Measurements from ENCODE around the gene SLC38A6.
A peak's percentile ranks its signal among the peaks of the same experiment; 100 is the strongest.

Gene SLC38A6

GRCh38 chr14:61026526-61026925, 45.5 kb downstream of the SLC38A6 start:
- peak; percentile 15 for DNase-seq (ENCODE audit: low read depth)
- TF ChIP-seq CTCF (IDR thresholded peaks at IDR 0.05; ENCODE audit: insufficient read depth, low read depth, low read length, missing control alignments), result no peak
- H3K4me3 ChIP-seq (ENCODE audit: low read length), result no peak overlapping the region

GRCh38 chr14:61031026-61031425, 50.0 kb downstream of the SLC38A6 start:
- H3K4me3 ChIP-seq (ENCODE audit: low read length), result no peak overlapping the region
- no peak for DNase-seq (ENCODE audit: low read depth)
- no peak for TF ChIP-seq CTCF (IDR thresholded peaks at IDR 0.05; ENCODE audit: insufficient read depth, low read depth, low read length, missing control alignments)

GRCh38 chr14:61033054-61033453, 52.0 kb downstream of the SLC38A6 start:
- H3K4me3 ChIP-seq (ENCODE audit: low read length), result no peak overlapping the region
- no peak for DNase-seq (ENCODE audit: low read depth)
- TF ChIP-seq CTCF (IDR thresholded peaks at IDR 0.05; ENCODE audit: insufficient read depth, low read depth, low read length, missing control alignments), result no peak

- no peak for DNase-seq (ENCODE audit: low read depth)
- TF ChIP-seq CTCF (IDR thresholded peaks at IDR 0.05; ENCODE audit: insufficient read depth, low read depth, low read length, missing control alignments), result no peak
- no peak overlapping the region for H3K4me3 ChIP-seq (ENCODE audit: low read length)
These were observed 52.8 kb downstream of the SLC38A6 start for GRCh38 chr14:61033855-61034254.

- peak; percentile 29 for DNase-seq (ENCODE audit: low read depth)
- no peak for TF ChIP-seq CTCF (IDR thresholded peaks at IDR 0.05; ENCODE audit: insufficient read depth, low read depth, low read length, missing control alignments)
- no peak overlapping the region for H3K4me3 ChIP-seq (ENCODE audit: low read length)
These were observed 53.5 kb downstream of the SLC38A6 start for GRCh38 chr14:61034416-61035120.

GRCh38 chr14:61037215-61037614, 56.2 kb downstream of the SLC38A6 start:
- no peak overlapping the region for H3K4me3 ChIP-seq (ENCODE audit: low read length)
- no peak for DNase-seq (ENCODE audit: low read depth)

More at GRCh38 chr14:61037215-61037614, 56.2 kb downstream of the SLC38A6 start:
- no peak for TF ChIP-seq CTCF (IDR thresholded peaks at IDR 0.05; ENCODE audit: insufficient read depth, low read depth, low read length, missing control alignments)
